Mesenchymal stem cell (in vitro differentiated cells and primary cell): Measurements from ENCODE around the gene TIMP4.

Source experiments
- DNase-seq: peaks from one replicate; pipeline ENCODE4 v3.0.0-alpha.2; 2013
- H2AFZ ChIP-seq: one replicate; pipeline ENCODE4 v1.6.1; 2013; ENCODE audit warnings: low read depth, mild to moderate bottlenecking, control low read depth, inconsistent platforms, low read length, moderate library complexity
- H2AK5ac ChIP-seq: 2 replicates; pipeline ENCODE4 v1.6.1; 2013; ENCODE audit warnings: low read length, moderate library complexity, mild to moderate bottlenecking, inconsistent platforms; ENCODE audit not compliant: severe bottlenecking
- H2BK120ac ChIP-seq: one replicate; pipeline ENCODE4 v1.6.1; 2013; ENCODE audit warnings: low read depth, mild to moderate bottlenecking, inconsistent platforms, low read length, moderate library complexity
- H2BK12ac ChIP-seq, 2 experiments: one replicate each; pipeline ENCODE4 v1.6.1; 2013; ENCODE audit warnings: inconsistent platforms in 2 of 2, low read length in 2 of 2, mild to moderate bottlenecking in 2 of 2, moderate library complexity in 2 of 2, control low read depth in 1 of 2
- H2BK15ac ChIP-seq: one replicate; pipeline ENCODE4 v1.6.1; 2013; ENCODE audit warnings: mild to moderate bottlenecking, low read depth, inconsistent platforms; ENCODE audit not compliant: poor library complexity, severe bottlenecking
- H2BK5ac ChIP-seq: 2 replicates; pipeline ENCODE4 v1.6.1; 2013; ENCODE audit warnings: low read depth, mild to moderate bottlenecking, low read length, control low read depth, inconsistent platforms; ENCODE audit not compliant: poor library complexity, severe bottlenecking
- H3K14ac ChIP-seq, 2 experiments: one replicate each; pipeline ENCODE4 v1.6.1; 2013; ENCODE audit warnings: inconsistent platforms in 2 of 2, low read length in 2 of 2, control low read depth in 1 of 2, mild to moderate bottlenecking in 1 of 2, moderate library complexity in 1 of 2
- H3K18ac ChIP-seq, 2 experiments: one replicate each; pipeline ENCODE4 v1.6.1; 2013; ENCODE audit warnings: inconsistent platforms in 2 of 2, low read length in 2 of 2, control low read depth in 1 of 2, low read depth in 1 of 2, mild to moderate bottlenecking in 1 of 2
- H3K23ac ChIP-seq, 2 experiments: one replicate each; pipeline ENCODE4 v1.6.1; 2013; ENCODE audit warnings: inconsistent platforms in 2 of 2, low read length in 2 of 2, mild to moderate bottlenecking in 2 of 2, moderate library complexity in 2 of 2, control low read depth in 1 of 2
- H3K27ac ChIP-seq: 2 replicates; pipeline ENCODE4 v1.5.1; 2013; ENCODE audit warnings: mild to moderate bottlenecking, moderate library complexity, low read length, control low read depth, inconsistent platforms; ENCODE audit not compliant: poor library complexity, severe bottlenecking
- H3K27me3 ChIP-seq, 2 experiments: 2 replicates each; pipeline versions ENCODE4 v1.6.1 to v1.7.0; 2013; ENCODE audit warnings: low read length in 2 of 2, mild to moderate bottlenecking in 2 of 2, moderate library complexity in 2 of 2, control low read depth in 1 of 2, inconsistent platforms in 1 of 2; ENCODE audit not compliant: control insufficient read depth in 1 of 2, insufficient read depth in 1 of 2
- H3K36me3 ChIP-seq, 2 experiments: 2 replicates each; pipeline versions ENCODE4 v1.6.1 to v1.7.0; 2013; ENCODE audit warnings: low read length in 2 of 2, control low read depth in 1 of 2, inconsistent platforms in 1 of 2, low read depth in 1 of 2, mild to moderate bottlenecking in 1 of 2; ENCODE audit not compliant: insufficient read depth in 2 of 2, control insufficient read depth in 1 of 2
- H3K4ac ChIP-seq, 2 experiments: one replicate each; pipeline ENCODE4 v1.6.1; 2013; ENCODE audit warnings: inconsistent platforms in 2 of 2, low read length in 2 of 2, mild to moderate bottlenecking in 2 of 2, moderate library complexity in 2 of 2, control low read depth in 1 of 2, low read depth in 1 of 2
- H3K4me1 ChIP-seq: 2 replicates; pipeline ENCODE4 v1.6.1; 2013; ENCODE audit warnings: low read depth, low read length, control low read depth; ENCODE audit not compliant: control insufficient read depth, insufficient read depth
- H3K4me2 ChIP-seq: 2 replicates; pipeline ENCODE4 v1.6.1; 2013; ENCODE audit warnings: low read length, mild to moderate bottlenecking, inconsistent platforms; ENCODE audit not compliant: poor library complexity, severe bottlenecking
- H3K4me3 ChIP-seq, 2 experiments: 2 replicates each; pipeline versions ENCODE4 v1.5.1 to v1.7.0; 2013; ENCODE audit warnings: low read length in 2 of 2, mild to moderate bottlenecking in 2 of 2, control low read depth in 1 of 2, low read depth in 1 of 2; ENCODE audit not compliant: insufficient read depth in 1 of 2
- H3K79me1 ChIP-seq: replicated peaks from 2 replicates; pipeline ENCODE4 v1.6.1; 2013; ENCODE audit warnings: mild to moderate bottlenecking, control low read depth, low read length, inconsistent platforms; ENCODE audit not compliant: poor library complexity, severe bottlenecking
- H3K9ac ChIP-seq: 2 replicates; pipeline ENCODE4 v1.7.0; 2013; ENCODE audit warnings: mild to moderate bottlenecking, low read length, moderate library complexity
- H3K9me3 ChIP-seq: 2 replicates; pipeline ENCODE4 v1.7.0; 2013; ENCODE audit warnings: mild to moderate bottlenecking, low read length; ENCODE audit not compliant: control insufficient read depth
- H4K8ac ChIP-seq: one replicate; pipeline ENCODE4 v1.6.1; 2013; ENCODE audit warnings: inconsistent platforms, mild to moderate bottlenecking, low read length, moderate library complexity
- H4K91ac ChIP-seq: one replicate; pipeline ENCODE4 v1.6.1; 2013; ENCODE audit warnings: mild to moderate bottlenecking, low read length, inconsistent platforms
- WGBS: methylation state at CpG from one replicate; pipeline ENCODE4 v1.1.7; 2013; ENCODE audit warnings: mixed read lengths; 5-methylcytosine and 5-hydroxymethylcytosine counted together

Gene TIMP4

DNA sequence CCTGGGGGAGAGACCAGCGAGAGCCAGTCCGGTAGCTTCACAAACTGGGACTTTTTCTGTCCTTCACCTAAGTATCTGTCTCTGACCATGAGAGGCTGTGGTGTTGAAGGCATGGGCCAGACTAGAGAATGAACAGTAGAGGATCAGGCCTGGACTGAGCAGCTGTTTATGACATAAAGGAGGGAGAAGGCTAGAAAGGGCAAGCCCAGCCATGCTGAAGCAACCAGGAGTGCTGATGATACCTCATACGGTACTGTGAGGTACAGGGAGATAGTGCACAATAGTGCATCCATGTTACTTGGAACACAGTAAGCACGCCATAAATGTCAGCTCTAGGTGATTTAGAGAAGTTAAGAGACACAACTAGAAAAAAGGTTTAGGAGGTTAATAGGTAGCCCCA, 22.6 kb upstream of the TIMP4 start:
- H2BK12ac ChIP-seq, result peak overlapping the region in 1 of 2 experiments; percentile 81
- H3K4me3 ChIP-seq, result no peak overlapping the region
- H3K9ac ChIP-seq, result no peak overlapping the region
- no peak overlapping the region for H3K4me2 ChIP-seq
- DNase-seq, result no peak
- no peak overlapping the region for H3K4ac ChIP-seq
- H3K18ac ChIP-seq, result no peak overlapping the region
- 91% methylated on average over 3 of the region's 4 CpGs for WGBS
- no peak overlapping the region for H4K8ac ChIP-seq
- H3K9me3 ChIP-seq, result no peaks in the 10 kb centered on the region
- no peak overlapping the region for H3K23ac ChIP-seq
- peak overlapping the region; percentile 3 for H2AK5ac ChIP-seq
- no peak overlapping the region for H2AFZ ChIP-seq
- no peaks in the 10 kb centered on the region for H3K79me1 ChIP-seq
- H3K27me3 ChIP-seq, result no peaks in the 10 kb centered on the region
- no peaks in the 10 kb centered on the region for H3K36me3 ChIP-seq
- no peak overlapping the region for H2BK15ac ChIP-seq
- peaks cover 20% of the 10 kb centered on the region for H3K4me1 ChIP-seq
- no peak overlapping the region for H2BK5ac ChIP-seq
- no peak overlapping the region for H3K27ac ChIP-seq
- H2BK120ac ChIP-seq, result no peak overlapping the region
- H3K14ac ChIP-seq, result peak overlapping the region in 1 of 2 experiments; percentile 36
- H4K91ac ChIP-seq, result no peak overlapping the region

DNA sequence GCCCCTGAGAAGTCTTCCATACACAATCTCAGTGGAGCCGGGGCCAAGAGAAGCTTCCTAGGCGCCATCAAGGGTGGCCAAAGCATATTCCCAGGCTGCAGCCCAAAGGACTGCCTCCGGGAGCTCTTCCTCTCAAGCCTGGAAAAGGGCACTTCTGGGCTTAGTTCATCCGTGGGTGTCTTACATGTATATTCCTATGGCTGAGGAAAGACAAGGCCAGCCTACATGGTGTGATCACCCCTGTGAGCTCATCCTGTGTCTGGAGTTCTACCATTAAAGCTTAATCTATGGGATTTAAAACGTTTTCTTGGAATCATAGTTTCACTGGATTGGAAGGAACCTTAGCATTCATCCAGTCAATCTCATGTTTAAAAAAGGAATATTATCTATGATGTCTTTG, 21.9 kb upstream of the TIMP4 start:
- Histone ChIP-seq H3K9ac (no peak overlapping the region), H2BK120ac (no peak overlapping the region), H2AFZ (no peak overlapping the region), H2BK12ac (peak overlapping the region in 1 of 2 experiments; percentile 59), H3K4me1 (peaks cover 20% of the 10 kb centered on the region), H4K91ac (no peak overlapping the region), H3K27me3 (no peaks in the 10 kb centered on the region), H3K4me3 (no peak overlapping the region), H2BK15ac (peak overlapping the region; percentile 6), H3K18ac (peak overlapping the region in 1 of 2 experiments; percentile 76), H3K4me2 (no peak overlapping the region), H3K9me3 (no peaks in the 10 kb centered on the region), H3K79me1 (no peaks in the 10 kb centered on the region), H3K27ac (peak overlapping the region; percentile 78), H2AK5ac (peak overlapping the region; percentile 81), H3K4ac (no peak overlapping the region), H3K23ac (no peak overlapping the region), H3K36me3 (no peaks in the 10 kb centered on the region), H2BK5ac (no peak overlapping the region), H4K8ac (no peak overlapping the region), H3K14ac (no peak overlapping the region)
- WGBS, result 96% methylated on average over 4 of the region's 5 CpGs
- DNase-seq, result no peak

DNA sequence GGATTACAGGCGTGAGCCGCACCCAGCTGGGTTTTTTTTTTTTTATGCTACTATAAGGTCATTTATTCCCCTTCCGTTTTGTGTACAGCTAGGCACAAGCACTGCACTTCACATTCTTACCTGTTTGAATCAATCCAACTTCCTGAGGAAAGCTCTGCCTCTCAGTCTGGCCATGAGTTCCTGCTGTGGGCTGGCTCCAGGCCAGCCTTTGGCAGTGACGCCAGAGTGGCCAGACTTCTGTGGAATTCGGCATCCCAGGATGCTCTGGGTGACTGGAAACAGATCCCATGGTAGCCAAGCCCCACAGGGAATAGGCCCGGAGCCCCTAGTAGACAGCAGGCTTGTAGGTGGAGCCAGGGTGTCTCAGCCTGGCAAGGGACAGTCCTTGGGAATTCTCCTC, 21.5 kb upstream of the TIMP4 start:
- H3K9me3 ChIP-seq, result no peaks in the 10 kb centered on the region
- no peak overlapping the region for H3K9ac ChIP-seq
- H3K4me3 ChIP-seq, result no peak overlapping the region
- H2AFZ ChIP-seq, result no peak overlapping the region
- H2BK15ac ChIP-seq, result peak overlapping the region; percentile 6
- WGBS, result 84% methylated on average over 6 of the region's 6 CpGs
- no peak overlapping the region for H3K4me2 ChIP-seq
- H3K27me3 ChIP-seq, result no peaks in the 10 kb centered on the region
- H2BK5ac ChIP-seq, result no peak overlapping the region
- H4K8ac ChIP-seq, result no peak overlapping the region
- DNase-seq, result peak; percentile 31
- peak overlapping the region; percentile 6 for H4K91ac ChIP-seq
- peaks cover 22% of the 10 kb centered on the region for H3K4me1 ChIP-seq
- no peaks in the 10 kb centered on the region for H3K79me1 ChIP-seq
- H3K36me3 ChIP-seq, result no peaks in the 10 kb centered on the region
- no peak overlapping the region for H2AK5ac ChIP-seq
- H2BK120ac ChIP-seq, result no peak overlapping the region
- H2BK12ac ChIP-seq, result peak overlapping the region in 1 of 2 experiments; percentile 59
- H3K4ac ChIP-seq, result no peak overlapping the region
- H3K23ac ChIP-seq, result no peak overlapping the region
- H3K18ac ChIP-seq, result peak overlapping the region in 1 of 2 experiments; percentile 76
- H3K27ac ChIP-seq, result peak overlapping the region; percentile 78
- no peak overlapping the region for H3K14ac ChIP-seq

DNA sequence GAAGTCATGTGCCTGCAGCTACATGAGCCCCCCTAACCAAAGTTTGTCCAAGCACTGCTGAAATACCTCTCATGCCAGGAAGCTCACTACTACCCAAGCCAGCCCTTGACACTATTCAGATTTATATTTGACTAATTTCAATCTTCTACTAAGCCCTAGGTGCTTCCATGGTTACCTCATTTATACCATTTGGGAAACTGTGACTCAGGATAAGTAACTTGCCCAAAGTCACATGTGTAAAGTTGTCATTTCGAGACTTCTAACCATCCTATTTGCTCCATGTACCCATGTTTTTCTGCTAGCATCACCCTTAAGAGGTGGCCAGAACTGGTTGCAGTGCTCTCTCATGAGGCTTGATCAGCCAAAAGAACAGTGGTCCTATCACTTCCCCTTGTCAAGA, 20.7 kb upstream of the TIMP4 start:
- Histone ChIP-seq H4K8ac (no peak overlapping the region), H3K27ac (peak overlapping the region; percentile 55), H2BK120ac (no peak overlapping the region), H2BK12ac (no peak overlapping the region), H3K27me3 (no peaks in the 10 kb centered on the region), H3K4ac (no peak overlapping the region), H4K91ac (no peak overlapping the region), H3K4me3 (no peak overlapping the region), H3K14ac (no peak overlapping the region), H3K18ac (no peak overlapping the region), H2AK5ac (no peak overlapping the region), H3K79me1 (no peaks in the 10 kb centered on the region), H3K36me3 (no peaks in the 10 kb centered on the region), H3K4me2 (no peak overlapping the region), H3K23ac (no peak overlapping the region), H2BK5ac (no peak overlapping the region), H2AFZ (no peak overlapping the region), H3K9ac (no peak overlapping the region), H3K4me1 (peaks cover 23% of the 10 kb centered on the region), H2BK15ac (no peak overlapping the region), H3K9me3 (no peaks in the 10 kb centered on the region)
- WGBS, result 93% methylated on average over 1 of the region's 1 CpG
- DNase-seq, result no peak
